ENCODE measurements around the gene ZNF658. TPM values are rescaled to one million over a fixed set of nuclear protein-coding genes. Genes with fewer than 3 reads are reported as not detected.
"Not testable (repeated sequence)": the region's sequence is repeated elsewhere in the genome, so short reads cannot be mapped to it uniquely, and the experiment has no call there.

The ZNF658 gene
- polyA plus RNA-seq, 2 of the 4 experiments (the other 2 are of a cell fraction) = 2.8 to 3.5 TPM

DNA sequence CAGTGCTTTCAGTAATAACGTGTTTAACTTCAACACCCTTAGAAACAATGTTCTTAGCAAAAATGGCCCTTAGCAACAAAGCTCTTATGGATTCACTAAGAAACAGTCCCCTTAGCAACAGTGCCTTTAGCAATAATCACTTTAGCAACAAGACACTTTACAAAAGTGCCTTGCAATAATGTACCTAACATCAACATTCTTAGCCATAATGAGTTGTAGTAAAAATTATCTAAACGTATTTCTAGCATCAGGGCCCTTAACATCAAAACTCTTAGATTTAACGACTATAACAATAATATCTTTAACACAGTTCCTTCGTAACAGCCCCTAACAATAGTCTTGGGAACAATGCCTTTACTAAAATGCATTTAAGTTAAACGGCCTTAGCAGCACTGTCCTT lies 37.8 kb downstream of the ZNF658 start:
- H3K4me1 ChIP-seq; CTCF ChIA-PET; H3K4me2 ChIP-seq; ATAC-seq; DNase-seq (ENCODE audit: low read depth in 1 of 2, low spot score in 1 of 2); FAIRE-seq; POLR2A ChIA-PET; H3K27ac ChIP-seq; H3K9me3 ChIP-seq; H3K4me3 ChIP-seq: not testable (repeated sequence)
- WGBS (ENCODE audit: missing lambda C conversion rate) = 59% methylated on average over 5 of the region's 5 CpGs

DNA sequence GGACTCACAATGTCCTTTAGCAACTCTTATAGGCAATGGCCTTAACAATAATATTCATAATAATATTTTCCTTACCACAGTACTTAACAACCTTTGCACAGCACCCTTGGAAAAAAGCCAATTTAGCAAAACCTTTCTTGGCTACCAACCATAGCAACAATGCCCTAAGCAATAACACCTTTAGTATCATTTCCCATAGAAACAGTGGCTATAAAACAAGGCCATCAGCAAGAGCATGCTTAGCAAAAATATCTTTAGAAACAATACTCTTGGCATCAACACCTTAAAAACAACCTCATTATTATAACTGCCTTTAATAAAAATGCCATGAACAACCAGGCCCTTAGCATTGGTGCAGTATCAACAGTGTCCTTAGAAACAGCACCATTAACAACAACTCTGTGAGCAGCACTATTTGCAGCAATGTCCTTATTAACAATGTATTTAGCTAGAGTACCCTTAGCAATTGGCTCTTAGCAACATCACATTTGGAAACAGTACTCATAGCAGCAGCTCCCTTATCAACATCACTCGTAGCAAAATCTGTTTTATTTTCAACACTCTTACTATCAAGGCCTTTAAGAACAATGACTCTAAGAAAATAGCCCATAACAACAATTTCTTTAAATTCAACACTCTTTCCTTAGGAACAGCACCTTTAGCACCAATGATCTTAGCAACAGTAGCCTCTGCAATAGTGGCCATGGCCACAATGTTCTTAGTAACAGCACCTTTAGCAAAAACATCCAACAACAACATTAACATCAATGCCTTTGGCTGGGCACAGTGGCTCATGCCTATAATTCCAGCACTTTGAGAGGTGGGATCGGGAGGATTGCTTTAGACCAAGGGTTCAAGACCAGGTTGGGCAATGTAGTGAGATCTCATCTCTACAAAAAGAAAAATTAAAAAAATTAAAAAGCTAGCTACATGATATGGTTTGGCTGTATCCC lies 39.6 kb downstream of the ZNF658 start:
- FAIRE-seq; H3K9me3 ChIP-seq; H3K4me2 ChIP-seq; DNase-seq (ENCODE audit: low read depth in 1 of 2, low spot score in 1 of 2); H3K27ac ChIP-seq; POLR2A ChIA-PET; ATAC-seq; CTCF ChIA-PET; H3K4me1 ChIP-seq; H3K4me3 ChIP-seq: not testable (repeated sequence)
- 44% methylated on average over 1 of the region's 2 CpGs for WGBS (ENCODE audit: missing lambda C conversion rate)

DNA sequence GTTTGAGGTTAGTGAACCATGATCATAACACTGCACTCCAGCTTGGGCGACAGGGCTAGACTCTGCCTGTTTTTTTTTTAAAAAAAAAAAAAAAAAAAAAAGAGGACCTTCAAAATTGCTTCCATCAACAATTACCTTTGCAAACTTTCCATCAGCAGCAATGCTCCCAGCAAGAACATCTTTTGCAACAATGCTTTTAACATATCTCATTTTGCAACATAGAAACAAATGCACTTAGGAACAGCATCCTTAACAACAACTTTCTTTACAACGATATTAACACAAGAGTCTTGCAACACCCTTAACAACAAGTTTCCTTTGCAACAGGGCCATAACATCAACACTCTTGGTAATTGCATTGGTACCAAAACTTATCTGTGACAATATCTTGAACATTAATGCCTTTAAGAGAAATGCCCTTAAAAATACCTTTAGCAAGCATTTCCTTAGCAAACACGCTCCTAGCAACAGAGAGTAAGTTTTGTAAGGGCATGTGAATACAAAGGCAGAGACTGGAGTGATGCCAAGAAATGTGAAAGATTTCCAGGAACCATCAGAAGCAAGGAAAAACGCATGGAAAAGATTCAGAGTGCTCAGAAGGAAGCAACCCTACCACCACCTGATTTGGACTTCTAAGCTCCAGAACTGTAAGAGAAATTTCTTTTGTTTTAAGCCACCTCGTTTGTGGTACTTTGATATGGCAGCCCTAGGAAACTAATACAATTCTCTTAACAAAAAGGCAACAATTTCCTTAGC lies 42.1 kb downstream of the ZNF658 start:
- DNase-seq (ENCODE audit: low read depth in 1 of 2, low spot score in 1 of 2) = peak in 1 of 2 experiments; percentile 33
- POLR2A ChIA-PET, H3K4me2 ChIP-seq, H3K4me1 ChIP-seq, H3K27ac ChIP-seq, H3K9me3 ChIP-seq, ATAC-seq, H3K4me3 ChIP-seq, FAIRE-seq, CTCF ChIA-PET: not testable (repeated sequence)
- 44% methylated on average over 5 of the region's 5 CpGs for WGBS (ENCODE audit: missing lambda C conversion rate)

DNA sequence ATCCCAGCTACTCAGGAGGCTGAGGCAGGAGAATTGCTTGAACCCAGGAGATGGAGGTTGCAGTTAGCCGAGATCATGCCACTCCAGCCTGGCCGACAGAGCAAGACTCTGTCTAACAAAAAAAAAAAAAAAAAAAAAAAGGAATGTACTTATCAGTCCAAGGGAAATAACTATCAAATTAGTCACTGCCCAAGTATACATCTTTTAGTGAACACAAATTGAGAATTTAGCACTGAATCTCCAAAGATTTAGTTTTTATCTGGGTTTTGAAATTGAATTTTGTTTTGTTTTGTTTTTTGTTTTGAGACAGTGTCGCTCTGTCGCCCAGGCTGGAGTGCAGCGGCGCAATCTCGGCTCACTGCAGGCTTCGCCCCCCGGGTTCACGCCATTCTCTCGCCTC lies 52.1 kb downstream of the ZNF658 start:
- POLR2A ChIA-PET = not testable (repeated sequence)

More for the DNA sequence above, 52.1 kb downstream of the ZNF658 start:
- CTCF ChIA-PET; H3K27ac ChIP-seq; ATAC-seq; H3K4me1 ChIP-seq; H3K9me3 ChIP-seq; FAIRE-seq; H3K4me3 ChIP-seq; DNase-seq (ENCODE audit: low read depth in 1 of 2, low spot score in 1 of 2); H3K4me2 ChIP-seq: not testable (repeated sequence)
- WGBS (ENCODE audit: missing lambda C conversion rate) = 97% methylated on average over 9 of the region's 11 CpGs

Small RNA genes within 50 kb of the gene (small RNA-seq; reads per million reads assigned to genes)
- 0 reads per million in 6 experiments for gene AL353770.2

Other genes with a start within 250 kb of the ZNF658 start
- not detected in 2 replicates for gene SPATA31A3, start 91.8 kb downstream of the ZNF658 start, polyA plus RNA-seq (2011; rRNA removed)
- not detected in 3 replicates for gene SPATA31A3, start 91.8 kb downstream of the ZNF658 start, polyA plus RNA-seq (2017; fragmentation: RNase III; extraction: RNeasy Plus Mini Kit Qiagen cat#74134 plus additional on column Dnase treatment)